Measurements from ENCODE around the gene RNASEL.

The RNASEL gene

DNA sequence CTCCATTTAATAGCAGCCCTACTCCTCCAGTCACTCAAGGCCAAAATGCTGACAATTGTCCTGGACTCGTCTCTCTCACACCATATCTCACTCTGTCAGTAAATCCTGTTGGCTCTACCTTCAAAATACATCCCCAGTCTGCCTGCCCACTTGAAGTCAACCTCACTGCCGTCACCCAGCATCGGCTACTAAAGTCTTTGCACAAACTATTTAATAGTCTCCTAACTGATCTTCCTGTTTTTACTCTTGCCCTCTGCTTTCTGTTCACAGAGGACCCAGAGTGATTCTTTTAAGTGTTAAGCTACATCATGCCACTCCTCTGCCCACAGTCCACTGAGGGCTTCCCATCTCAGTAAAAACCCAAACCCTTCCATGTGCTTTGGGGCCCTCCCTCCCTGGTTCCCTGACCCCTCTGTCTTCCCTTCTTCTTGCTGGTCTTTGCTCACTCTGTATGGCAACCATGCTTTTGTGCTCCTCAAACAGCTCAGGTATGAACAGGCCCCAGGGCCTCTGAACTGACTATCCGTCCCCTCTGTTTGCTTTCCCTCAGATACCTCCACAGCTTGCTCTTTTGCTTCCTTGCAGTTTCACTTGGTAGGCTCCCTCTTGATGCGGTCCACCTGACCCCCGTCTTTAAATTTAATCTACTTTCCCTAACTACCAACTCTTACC is 19.0 kb downstream of the RNASEL start:
- no peak overlapping the region for H3K27ac ChIP-seq
- TF ChIP-seq, protein P1, sequence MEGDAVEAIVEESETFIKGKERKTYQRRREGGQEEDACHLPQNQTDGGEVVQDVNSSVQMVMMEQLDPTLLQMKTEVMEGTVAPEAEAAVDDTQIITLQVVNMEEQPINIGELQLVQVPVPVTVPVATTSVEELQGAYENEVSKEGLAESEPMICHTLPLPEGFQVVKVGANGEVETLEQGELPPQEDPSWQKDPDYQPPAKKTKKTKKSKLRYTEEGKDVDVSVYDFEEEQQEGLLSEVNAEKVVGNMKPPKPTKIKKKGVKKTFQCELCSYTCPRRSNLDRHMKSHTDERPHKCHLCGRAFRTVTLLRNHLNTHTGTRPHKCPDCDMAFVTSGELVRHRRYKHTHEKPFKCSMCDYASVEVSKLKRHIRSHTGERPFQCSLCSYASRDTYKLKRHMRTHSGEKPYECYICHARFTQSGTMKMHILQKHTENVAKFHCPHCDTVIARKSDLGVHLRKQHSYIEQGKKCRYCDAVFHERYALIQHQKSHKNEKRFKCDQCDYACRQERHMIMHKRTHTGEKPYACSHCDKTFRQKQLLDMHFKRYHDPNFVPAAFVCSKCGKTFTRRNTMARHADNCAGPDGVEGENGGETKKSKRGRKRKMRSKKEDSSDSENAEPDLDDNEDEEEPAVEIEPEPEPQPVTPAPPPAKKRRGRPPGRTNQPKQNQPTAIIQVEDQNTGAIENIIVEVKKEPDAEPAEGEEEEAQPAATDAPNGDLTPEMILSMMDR (IDR thresholded peaks at IDR 0.05) = no peak
- no peak for TF ChIP-seq ZFX (IDR thresholded peaks at IDR 0.05; ENCODE audit: borderline replicate concordance)

DNA sequence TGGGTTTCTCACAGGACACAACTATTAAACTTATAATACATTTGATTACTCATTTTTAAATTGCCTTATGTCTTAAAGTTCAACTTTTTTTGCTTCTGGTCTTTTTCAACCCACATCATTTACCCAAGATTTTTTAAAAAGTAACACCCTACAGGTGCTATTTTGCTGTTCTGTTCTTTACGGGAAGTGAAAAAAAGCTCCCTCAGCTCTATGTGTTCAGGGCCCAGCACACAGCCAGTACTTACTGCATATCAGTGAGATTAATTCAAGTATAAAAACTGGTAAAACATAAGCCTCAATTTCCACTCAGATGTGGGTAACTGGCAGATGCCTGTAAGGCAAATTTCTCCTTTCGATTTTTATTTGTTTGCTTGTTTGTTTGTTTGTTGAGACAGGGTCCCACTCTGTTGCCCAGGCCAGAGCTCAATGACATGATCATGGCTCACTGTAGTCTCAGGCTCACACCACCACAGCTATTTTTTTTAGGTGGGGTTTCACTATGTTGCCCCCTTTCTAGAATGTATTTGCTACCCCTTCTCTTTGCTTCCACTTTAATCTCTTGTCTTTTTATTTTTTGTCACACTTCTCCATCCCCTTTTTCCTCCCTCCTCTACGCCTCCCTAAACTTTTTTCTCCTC is 20.3 kb downstream of the RNASEL start:
- TF ChIP-seq ZFX (IDR thresholded peaks at IDR 0.05; ENCODE audit: borderline replicate concordance) = no peak
- TF ChIP-seq, protein P1 (IDR thresholded peaks at IDR 0.05) = no peak
- H3K27ac ChIP-seq = no peak overlapping the region

DNA sequence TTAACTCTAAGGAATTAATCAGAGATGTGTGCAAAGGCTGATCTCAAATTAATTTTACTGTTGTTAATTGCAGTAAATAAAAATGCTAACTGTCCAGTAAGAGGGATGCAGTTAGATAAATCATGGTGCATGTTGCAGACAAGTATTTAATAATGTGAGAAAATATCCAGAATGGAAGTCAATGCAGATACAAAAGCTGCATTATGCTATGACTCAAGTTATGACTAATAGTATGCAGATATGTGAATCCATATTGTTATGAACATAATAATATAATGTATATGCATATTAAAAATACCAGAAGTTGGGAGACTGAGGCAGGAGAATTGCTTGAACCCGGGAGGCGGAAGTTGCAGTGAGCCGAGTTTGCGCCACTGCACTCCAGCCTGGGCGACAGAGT is 21.4 kb downstream of the RNASEL start:
- no peak for TF ChIP-seq ZFX (IDR thresholded peaks at IDR 0.05; ENCODE audit: borderline replicate concordance)
- TF ChIP-seq, protein P1 (IDR thresholded peaks at IDR 0.05) = no peak

DNA sequence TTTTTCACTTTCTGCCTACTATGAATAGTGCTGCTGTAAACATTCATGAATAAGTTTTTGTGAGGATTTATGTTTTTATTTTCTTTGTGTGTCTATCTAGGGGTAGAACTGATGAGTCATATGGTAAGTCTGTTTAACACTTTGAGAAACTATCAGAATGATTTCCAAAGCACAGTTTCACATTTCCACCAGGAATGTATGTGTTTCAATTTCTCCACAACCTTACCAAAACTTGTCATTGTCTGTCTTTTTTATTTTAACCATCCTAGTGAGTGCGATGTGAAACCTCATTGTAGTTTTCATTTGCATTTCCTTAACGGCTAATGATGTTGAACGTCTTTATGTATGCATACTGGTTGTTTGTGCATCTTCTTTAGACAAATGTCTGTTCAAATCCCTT is 23.5 kb downstream of the RNASEL start:
- H3K27ac ChIP-seq = no peak overlapping the region
- no peak for TF ChIP-seq ZFX (IDR thresholded peaks at IDR 0.05; ENCODE audit: borderline replicate concordance)
- TF ChIP-seq, protein P1 (IDR thresholded peaks at IDR 0.05) = no peak

More for the DNA sequence above, 21.4 kb downstream of the RNASEL start:
- no peak overlapping the region for H3K27ac ChIP-seq

DNA sequence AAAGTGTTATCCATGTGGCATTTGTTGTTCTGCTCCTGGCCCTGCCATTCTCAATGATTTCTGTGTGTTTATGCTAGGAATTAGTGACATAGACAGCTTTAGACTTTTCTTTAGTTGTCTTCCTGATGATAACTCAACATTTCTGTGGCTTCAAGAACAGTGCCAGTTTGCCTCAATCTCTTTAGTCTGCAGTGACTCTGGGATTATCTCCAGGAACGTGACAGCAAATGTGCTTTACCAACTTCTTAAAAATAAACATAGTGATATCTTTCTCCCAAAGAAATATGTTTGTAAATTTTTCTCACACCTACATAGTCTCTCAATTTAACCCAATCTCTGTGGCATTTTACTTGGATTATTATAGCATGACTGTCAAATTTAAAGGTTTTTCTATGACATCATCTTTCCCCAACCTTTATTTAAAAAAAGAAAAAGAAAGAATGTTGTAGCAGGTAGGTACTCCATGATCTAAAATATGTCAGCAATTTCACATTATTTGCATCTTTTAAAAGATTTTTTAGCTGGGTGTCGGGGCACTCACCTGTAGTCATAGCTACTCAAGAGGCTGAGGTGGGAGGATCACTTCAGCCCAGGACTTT is 24.6 kb downstream of the RNASEL start:
- no peak for TF ChIP-seq ZFX (IDR thresholded peaks at IDR 0.05; ENCODE audit: borderline replicate concordance)
- TF ChIP-seq, protein P1 (IDR thresholded peaks at IDR 0.05) = no peak
- no peak overlapping the region for H3K27ac ChIP-seq

DNA sequence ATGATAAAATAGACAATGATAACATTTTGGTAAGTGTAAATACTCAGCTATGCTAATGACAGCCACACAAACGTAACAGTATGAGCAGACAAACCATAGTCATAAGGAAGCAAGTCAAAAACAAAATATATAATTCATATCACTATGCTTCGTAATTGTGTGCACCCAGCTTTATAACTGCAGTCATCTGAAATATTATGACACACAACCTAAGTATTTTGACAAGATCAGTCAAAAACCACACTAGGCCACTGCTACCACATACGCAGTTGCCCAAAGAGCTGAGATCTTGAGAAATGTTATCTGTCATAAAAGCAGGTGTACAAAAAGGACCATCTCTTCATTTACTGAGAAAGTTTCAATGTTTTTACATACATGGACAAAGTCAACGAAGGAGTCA is 26.0 kb downstream of the RNASEL start:
- TF ChIP-seq, protein P1 (IDR thresholded peaks at IDR 0.05) = no peak
- no peak for TF ChIP-seq ZFX (IDR thresholded peaks at IDR 0.05; ENCODE audit: borderline replicate concordance)
- H3K27ac ChIP-seq = no peak overlapping the region

DNA sequence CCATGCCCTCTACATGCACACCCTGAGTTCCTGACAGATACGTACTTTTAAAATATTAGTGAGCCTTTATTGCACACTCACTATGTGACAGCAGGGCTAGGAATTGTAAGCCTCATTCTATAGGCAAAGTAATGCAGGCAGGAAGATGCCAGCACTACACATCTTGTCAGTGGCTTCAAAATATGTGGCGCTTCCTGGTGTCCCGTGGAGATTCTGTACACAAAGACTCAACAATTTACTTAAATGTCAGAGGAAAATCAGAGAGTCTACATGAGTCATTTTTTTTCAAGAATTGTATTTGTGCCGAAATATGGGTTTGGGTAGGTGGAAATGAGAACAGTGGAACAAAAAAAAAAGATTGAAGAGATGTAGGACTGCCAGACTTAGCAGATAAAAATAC is 27.6 kb downstream of the RNASEL start:
- H3K27ac ChIP-seq = no peak overlapping the region
- TF ChIP-seq ZFX (IDR thresholded peaks at IDR 0.05; ENCODE audit: borderline replicate concordance) = no peak
- TF ChIP-seq, protein P1 (IDR thresholded peaks at IDR 0.05) = no peak

Data from 22Rv1 (cell line).